IPS-15b (cell line): ENCODE measurements around the gene HDAC11.
A peak's percentile ranks its signal among the peaks of the same experiment; 100 is the strongest.

Experiments used
- H3K27me3 ChIP-seq: one replicate; pipeline ENCODE4 v1.6.1; 2013; ENCODE audit warnings: low read length; ENCODE audit not compliant: control insufficient read depth, insufficient read depth
- H3K36me3 ChIP-seq: one replicate; pipeline ENCODE4 v1.6.1; 2013; ENCODE audit warnings: low read length; ENCODE audit not compliant: control insufficient read depth, insufficient read depth
- H3K4me1 ChIP-seq: one replicate; pipeline ENCODE4 v1.6.1; 2013; ENCODE audit warnings: mild to moderate bottlenecking, low read length; ENCODE audit not compliant: control insufficient read depth, insufficient read depth
- H3K4me3 ChIP-seq: one replicate; pipeline ENCODE4 v1.5.1; 2013; ENCODE audit warnings: low read depth, low read length
- H3K9ac ChIP-seq: one replicate; pipeline ENCODE4 v1.6.1; 2013; ENCODE audit warnings: low read depth, mild to moderate bottlenecking, low read length
- H3K9me3 ChIP-seq: one replicate; pipeline ENCODE4 v1.6.1; 2013; ENCODE audit warnings: mild to moderate bottlenecking, low read length; ENCODE audit not compliant: control insufficient read depth, insufficient read depth

HDAC11 gene

GRCh38 chr3:13525827-13526625, 45.9 kb downstream of the HDAC11 start:
- H3K4me3 ChIP-seq, result no peak overlapping the region
- H3K36me3 ChIP-seq, result no peaks in the 10 kb centered on the region
- peaks cover 4% of the 10 kb centered on the region for H3K4me1 ChIP-seq
- no peaks in the 10 kb centered on the region for H3K9me3 ChIP-seq
- no peaks in the 10 kb centered on the region for H3K27me3 ChIP-seq
- peak overlapping the region; percentile 24 for H3K9ac ChIP-seq

GRCh38 chr3:13526626-13526949, 46.5 kb downstream of the HDAC11 start:
- Histone ChIP-seq H3K36me3 (no peaks in the 10 kb centered on the region), H3K4me3 (no peak overlapping the region), H3K9me3 (no peaks in the 10 kb centered on the region), H3K27me3 (no peaks in the 10 kb centered on the region), H3K4me1 (peaks cover 4% of the 10 kb centered on the region), H3K9ac (no peak overlapping the region)

GRCh38 chr3:13528217-13528867, 48.2 kb downstream of the HDAC11 start:
- no peak overlapping the region for H3K4me3 ChIP-seq
- no peaks in the 10 kb centered on the region for H3K27me3 ChIP-seq
- H3K9ac ChIP-seq, result no peak overlapping the region
- no peaks in the 10 kb centered on the region for H3K9me3 ChIP-seq
- H3K4me1 ChIP-seq, result peaks cover 4% of the 10 kb centered on the region
- H3K36me3 ChIP-seq, result no peaks in the 10 kb centered on the region

- Histone ChIP-seq H3K4me3 (no peak overlapping the region), H3K4me1 (peaks cover 4% of the 10 kb centered on the region), H3K27me3 (no peaks in the 10 kb centered on the region), H3K9me3 (no peaks in the 10 kb centered on the region), H3K36me3 (no peaks in the 10 kb centered on the region), H3K9ac (no peak overlapping the region)
Observed at GRCh38 chr3:13529196-13530112, 49.3 kb downstream of the HDAC11 start.

GRCh38 chr3:13530241-13531009, 50.3 kb downstream of the HDAC11 start:
- H3K27me3 ChIP-seq, result no peaks in the 10 kb centered on the region
- H3K9me3 ChIP-seq, result no peaks in the 10 kb centered on the region
- no peak overlapping the region for H3K4me3 ChIP-seq
- H3K4me1 ChIP-seq, result peaks cover 4% of the 10 kb centered on the region
- H3K36me3 ChIP-seq, result no peaks in the 10 kb centered on the region
- no peak overlapping the region for H3K9ac ChIP-seq

GRCh38 chr3:13532085-13532484, 52.0 kb downstream of the HDAC11 start:
- no peak overlapping the region for H3K4me3 ChIP-seq
- no peaks in the 10 kb centered on the region for H3K36me3 ChIP-seq
- no peaks in the 10 kb centered on the region for H3K27me3 ChIP-seq
- H3K9ac ChIP-seq, result no peak overlapping the region
- no peaks in the 10 kb centered on the region for H3K9me3 ChIP-seq
- H3K4me1 ChIP-seq, result peaks cover 2% of the 10 kb centered on the region

- Histone ChIP-seq H3K27me3 (no peaks in the 10 kb centered on the region), H3K9ac (no peak overlapping the region), H3K9me3 (no peaks in the 10 kb centered on the region), H3K4me3 (no peak overlapping the region), H3K36me3 (no peaks in the 10 kb centered on the region), H3K4me1 (peaks cover 2% of the 10 kb centered on the region)
Observed at GRCh38 chr3:13532631-13533030, 52.5 kb downstream of the HDAC11 start.

GRCh38 chr3:13533885-13534301, 53.8 kb downstream of the HDAC11 start:
- Histone ChIP-seq H3K9me3 (no peaks in the 10 kb centered on the region), H3K4me1 (no peaks in the 10 kb centered on the region), H3K27me3 (no peaks in the 10 kb centered on the region), H3K4me3 (no peak overlapping the region), H3K36me3 (no peaks in the 10 kb centered on the region), H3K9ac (no peak overlapping the region)

- Histone ChIP-seq H3K4me1 (no peaks in the 10 kb centered on the region), H3K9me3 (no peaks in the 10 kb centered on the region), H3K9ac (no peak overlapping the region), H3K36me3 (no peaks in the 10 kb centered on the region), H3K4me3 (no peak overlapping the region), H3K27me3 (no peaks in the 10 kb centered on the region)
Observed at GRCh38 chr3:13535526-13535875, 55.4 kb downstream of the HDAC11 start.

- no peaks in the 10 kb centered on the region for H3K27me3 ChIP-seq
- H3K4me3 ChIP-seq, result no peak overlapping the region
- no peaks in the 10 kb centered on the region for H3K4me1 ChIP-seq
- H3K9me3 ChIP-seq, result no peaks in the 10 kb centered on the region
- H3K36me3 ChIP-seq, result no peaks in the 10 kb centered on the region
- no peak overlapping the region for H3K9ac ChIP-seq
Observed at GRCh38 chr3:13535905-13536304, 55.8 kb downstream of the HDAC11 start.

GRCh38 chr3:13536432-13536831, 56.3 kb downstream of the HDAC11 start:
- Histone ChIP-seq H3K4me3 (no peak overlapping the region), H3K27me3 (no peaks in the 10 kb centered on the region), H3K4me1 (no peaks in the 10 kb centered on the region), H3K36me3 (no peaks in the 10 kb centered on the region), H3K9ac (no peak overlapping the region), H3K9me3 (no peaks in the 10 kb centered on the region)
